Bronchial epithelial cell (primary cell): ENCODE measurements around the gene PSMD1. TPM values are rescaled to one million over a fixed set of nuclear protein-coding genes. Genes with fewer than 3 reads are reported as not detected.

Experiments used
- DNase-seq: peaks from one replicate; pipeline ENCODE4 v3.0.0-alpha.2; 2010; ENCODE audit warnings: low read depth
- FAIRE-seq: peaks from 2 replicates; lab custom pipeline; 2011; peaks lifted over from hg19 to GRCh38; lab: Jason Lieb, UNC
- H3K27me3 ChIP-seq: 2 replicates; pipeline ENCODE4 v1.5.1; 2011; ENCODE audit warnings: low read length; ENCODE audit not compliant: control insufficient read depth, insufficient read depth
- H3K36me3 ChIP-seq: 2 replicates; pipeline ENCODE4 v1.5.1; 2011; ENCODE audit warnings: low read length; ENCODE audit not compliant: control insufficient read depth, insufficient read depth
- H3K4me3 ChIP-seq: 2 replicates; pipeline ENCODE4 v1.5.1; 2011; ENCODE audit warnings: mild to moderate bottlenecking, low read depth, low read length, control low read depth
- CTCF ChIP-seq: IDR thresholded peaks from 2 replicates; pipeline ENCODE4 v1.5.1; 2011; ENCODE audit warnings: mild to moderate bottlenecking, moderate library complexity, low read length, control low read depth, inconsistent platforms; ENCODE audit not compliant: insufficient read depth, severe bottlenecking
- total RNA-seq: library from RNA; depleted of rRNA; stranded (reverse); fragments of >200 nt; gene quantifications from 2 replicates; pipeline ENCODE4 v1.2.1, GENCODE V29; 2014

Gene PSMD1
- total RNA-seq, 1 donor from 2014 or later: 69.5 TPM

GRCh38 chr2:231221761-231222160 lies 165.1 kb downstream of the PSMD1 start:
- H3K36me3 ChIP-seq: no peaks in the 10 kb centered on the region
- no peak for FAIRE-seq
- H3K27me3 ChIP-seq: no peaks in the 10 kb centered on the region
- no peak overlapping the region for H3K4me3 ChIP-seq
- no peak for TF ChIP-seq CTCF
- DNase-seq: no peak

Other genes with a start within 250 kb of the PSMD1 start
- gene ITM2C, start 191.9 kb upstream of the PSMD1 start, total RNA-seq: 14.8 and 20.3 TPM in 2 replicates
- not detected in 2 replicates for gene GPR55, start 131.6 kb upstream of the PSMD1 start, total RNA-seq
- not detected in 2 replicates for gene SPATA3, start 60.7 kb upstream of the PSMD1 start, total RNA-seq
- under 0.01 TPM in 1 of 2 replicates, not detected in the other for gene C2orf72, start 19.3 kb upstream of the PSMD1 start, total RNA-seq
- 0.13 and 0.53 TPM in 2 replicates for gene HTR2B, start 68.2 kb downstream of the PSMD1 start, total RNA-seq
- 8.4 and 8.8 TPM in 2 replicates for gene ARMC9, start 141.8 kb downstream of the PSMD1 start, total RNA-seq